NOMO-1 treated with DMSO at 0.1 percent for 48 hours (cell line): ENCODE data around the gene CASKIN1.

ENCODE experiments used
- DNase-seq: peaks from one replicate; lab custom pipeline; 2025; ENCODE audit not compliant: unreplicated experiment; lab: John Stamatoyannopoulos, UW

The CASKIN1 gene

DNA sequence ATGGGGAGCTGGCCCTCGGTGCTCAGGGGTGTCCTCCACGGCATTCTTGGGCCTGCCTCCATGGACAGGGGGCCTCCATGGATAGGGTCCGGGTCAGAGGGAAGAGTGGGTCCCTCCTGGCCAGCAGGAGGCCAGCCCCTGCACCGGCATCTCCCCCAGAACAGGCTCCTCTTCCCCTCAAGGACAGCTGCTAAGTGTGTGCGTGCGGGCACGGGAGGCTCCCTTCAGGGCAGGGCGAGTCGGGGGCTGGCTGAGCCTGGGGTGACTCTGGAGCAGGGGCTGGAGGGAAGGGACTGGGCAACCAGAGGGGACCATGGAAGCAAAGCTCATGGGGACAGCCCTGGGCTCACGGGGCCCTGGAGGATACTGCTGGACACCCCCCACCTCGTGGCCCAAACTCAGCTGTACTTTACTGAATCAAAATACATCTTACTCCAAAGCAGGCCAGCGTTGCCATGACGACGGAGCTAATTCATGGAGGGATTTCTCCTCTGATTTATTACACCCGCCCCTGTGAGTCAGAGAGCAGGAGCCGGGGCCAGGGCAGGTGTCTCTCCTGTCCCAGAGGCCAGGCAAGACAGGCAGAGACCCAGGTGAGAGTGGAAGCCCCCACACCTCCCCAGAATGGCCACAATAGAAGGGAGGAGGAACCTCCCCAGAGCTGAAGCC lies 2.1 kb downstream of the CASKIN1 start:
- DNase-seq, result no peak

GRCh38 chr16:2191446-2191706 lies 5.0 kb downstream of the CASKIN1 start:
- DNase-seq, result no peak

GRCh38 chr16:2190659-2191445 lies 5.6 kb downstream of the CASKIN1 start:
- no peak for DNase-seq

GRCh38 chr16:2190002-2190658 lies 6.3 kb downstream of the CASKIN1 start:
- no peak for DNase-seq

- DNase-seq, result no peak
Measured at GRCh38 chr16:2189252-2189893, 7.0 kb downstream of the CASKIN1 start.

GRCh38 chr16:2188395-2188794 lies 8.0 kb downstream of the CASKIN1 start:
- no peak for DNase-seq

DNA sequence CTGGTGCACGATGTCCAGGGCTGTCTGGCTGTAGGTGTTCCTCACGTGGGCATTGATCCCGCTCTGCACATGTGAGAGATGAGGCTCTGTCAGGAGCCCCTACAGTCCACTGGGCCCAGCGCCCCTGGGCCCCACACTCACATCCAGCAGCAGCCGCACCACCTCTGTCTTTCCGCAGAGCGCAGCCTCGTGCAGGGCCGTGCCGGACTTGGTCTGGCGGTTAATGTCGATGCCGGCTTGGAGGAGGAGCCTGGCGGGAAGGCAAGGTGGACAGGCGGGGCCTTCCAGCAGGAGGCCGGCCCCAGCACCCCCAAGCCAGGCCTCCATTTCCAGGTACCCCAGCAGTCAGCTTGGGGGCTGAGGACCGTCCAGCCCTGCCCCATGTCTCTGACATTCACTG lies 9.2 kb downstream of the CASKIN1 start:
- DNase-seq, result no peak

GRCh38 chr16:2186505-2186904 lies 9.9 kb downstream of the CASKIN1 start:
- DNase-seq, result no peak

DNA sequence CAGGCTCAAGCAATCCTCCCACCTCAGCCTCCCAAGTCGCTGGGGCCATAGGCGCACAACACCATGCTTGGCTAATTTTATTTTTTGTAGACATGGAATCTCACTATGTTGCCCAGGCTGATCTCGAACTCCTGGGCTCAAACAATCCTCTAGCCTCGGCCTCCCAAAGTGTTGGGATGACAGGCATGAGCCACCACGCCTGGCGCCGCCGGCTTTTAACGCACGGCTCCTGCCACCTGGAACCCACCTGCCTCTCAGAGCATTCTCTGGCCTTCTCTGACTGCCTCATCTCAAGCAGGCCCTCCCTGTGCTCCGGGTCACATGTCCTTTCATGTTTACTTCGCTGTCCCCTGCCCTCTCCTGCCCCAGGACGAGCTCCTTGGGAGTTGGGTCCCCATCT lies 10.3 kb downstream of the CASKIN1 start:
- no peak for DNase-seq

DNA sequence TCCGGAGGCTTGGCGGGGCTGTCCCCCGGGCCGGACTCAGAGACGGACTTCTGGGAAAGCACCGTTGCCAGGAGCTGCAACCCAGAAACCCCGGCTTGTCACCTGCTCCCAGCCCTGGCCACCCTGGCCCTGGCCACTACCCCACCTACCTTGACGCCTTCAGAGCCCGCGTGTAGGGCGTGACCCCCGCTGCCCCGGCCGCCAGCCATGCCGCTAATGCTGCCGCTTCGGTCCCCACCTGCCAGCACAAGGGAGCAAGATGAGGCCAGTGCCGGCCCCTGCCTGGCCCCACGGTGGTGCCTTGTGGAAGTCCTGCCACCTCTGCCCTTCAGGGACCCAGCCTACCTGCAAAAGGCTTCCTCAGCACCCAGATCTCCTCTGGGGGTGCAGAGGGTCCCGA lies 11.4 kb downstream of the CASKIN1 start:
- no peak for DNase-seq

DNA sequence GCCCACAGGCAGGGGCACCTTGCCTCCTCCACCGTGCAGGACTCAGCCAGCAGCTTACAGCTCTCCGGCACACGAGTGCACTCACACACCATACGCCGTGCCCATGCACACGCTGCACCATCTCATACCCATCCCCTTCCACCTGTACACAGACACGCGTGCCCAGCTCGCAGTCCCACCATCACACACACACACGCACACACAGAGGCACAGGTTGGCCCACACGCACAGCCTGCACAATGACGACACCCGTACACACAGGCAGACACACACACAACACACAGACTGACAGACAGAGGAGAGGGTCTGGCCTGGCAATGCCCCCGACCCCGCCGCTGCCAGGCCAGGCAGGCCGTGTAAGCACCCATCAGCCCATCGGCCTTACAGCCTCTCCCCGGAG lies 12.1 kb downstream of the CASKIN1 start:
- no peak for DNase-seq

DNA sequence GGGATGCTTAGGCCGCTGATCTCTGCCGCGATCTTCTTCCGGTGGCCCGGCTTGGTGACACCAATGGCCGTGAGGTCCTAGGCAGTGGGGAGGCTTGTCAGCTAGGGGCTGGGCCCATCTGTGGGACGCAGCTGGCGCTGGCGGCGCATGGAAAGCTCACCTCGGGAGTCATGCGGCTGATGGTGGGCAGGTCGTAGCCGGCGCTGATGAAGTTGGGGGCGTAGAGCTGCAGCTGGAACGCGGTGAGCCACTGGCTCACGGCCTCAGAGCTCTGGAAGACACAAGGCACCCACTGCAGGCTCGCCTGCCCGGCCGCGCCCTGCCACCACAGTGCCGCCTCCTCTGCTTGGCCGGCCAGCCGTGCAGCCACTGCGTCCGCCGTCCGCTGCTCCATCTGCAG lies 12.7 kb downstream of the CASKIN1 start:
- DNase-seq, result no peak

DNA sequence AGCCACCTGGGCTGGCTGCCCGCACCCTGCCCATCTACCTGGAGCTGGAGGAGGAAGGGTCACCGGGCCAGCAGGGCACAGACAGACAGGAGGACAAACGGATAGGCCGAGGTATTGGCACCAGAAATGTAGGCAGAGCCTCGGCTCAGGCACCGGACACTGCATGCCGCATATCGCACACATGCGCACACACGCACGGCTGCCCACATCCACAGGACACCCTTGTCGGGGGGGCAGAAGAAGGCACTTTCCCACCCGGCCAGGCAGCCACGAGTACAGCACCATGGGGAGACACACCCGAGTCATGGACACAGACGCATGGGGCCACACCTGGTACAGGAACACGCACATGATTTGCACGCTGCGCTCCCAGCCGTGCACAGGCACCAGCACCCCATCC lies 14.5 kb downstream of the CASKIN1 start:
- no peak for DNase-seq

GRCh38 chr16:2180962-2181923 lies 15.2 kb downstream of the CASKIN1 start:
- no peak for DNase-seq

DNA sequence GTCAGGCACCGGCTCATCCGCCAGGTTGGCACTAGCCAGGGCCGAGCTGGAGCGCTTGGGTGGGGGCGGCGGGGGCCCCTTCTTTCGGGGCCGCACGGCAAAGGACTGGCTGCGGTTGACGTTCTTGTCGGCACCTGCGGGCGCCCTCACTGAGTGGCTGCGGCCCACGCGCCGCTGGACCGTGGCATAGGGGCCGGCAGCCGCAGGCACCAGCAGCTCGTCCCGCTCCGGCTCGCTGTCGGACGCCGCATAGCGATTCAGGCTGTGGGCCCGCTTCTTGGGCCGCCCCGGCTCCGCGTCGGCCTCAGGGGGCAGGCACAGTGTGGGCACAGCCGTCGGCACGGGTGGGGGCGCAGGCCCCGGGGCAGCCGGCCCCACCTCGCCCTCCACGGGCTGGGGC lies 15.9 kb downstream of the CASKIN1 start:
- no peak for DNase-seq

DNA sequence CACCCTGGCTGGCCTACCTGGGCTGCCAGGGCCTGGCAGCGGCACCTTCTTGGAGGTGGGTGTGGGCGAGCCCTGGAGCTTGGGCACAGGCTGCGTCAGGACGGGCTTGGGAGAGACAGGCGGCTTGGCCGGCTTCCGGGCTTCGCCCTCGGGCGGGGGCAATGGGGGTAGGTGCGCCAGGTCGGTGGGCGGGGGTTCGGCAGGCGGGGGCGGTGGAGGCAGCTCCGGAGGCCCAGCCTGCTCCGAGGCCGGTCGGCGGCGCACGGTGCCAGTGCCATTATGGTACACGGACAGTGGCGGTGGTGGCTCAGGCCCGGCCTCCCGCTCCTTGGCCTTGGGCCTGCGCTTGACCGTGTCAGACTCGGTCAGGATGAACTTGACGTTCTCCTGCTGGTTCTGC lies 16.8 kb downstream of the CASKIN1 start:
- DNase-seq, result no peak

GRCh38 chr16:2179107-2179501 lies 17.3 kb downstream of the CASKIN1 start:
- no peak for DNase-seq

- no peak for DNase-seq
Measured at GRCh38 chr16:2178321-2179106, 17.9 kb downstream of the CASKIN1 start.

DNA sequence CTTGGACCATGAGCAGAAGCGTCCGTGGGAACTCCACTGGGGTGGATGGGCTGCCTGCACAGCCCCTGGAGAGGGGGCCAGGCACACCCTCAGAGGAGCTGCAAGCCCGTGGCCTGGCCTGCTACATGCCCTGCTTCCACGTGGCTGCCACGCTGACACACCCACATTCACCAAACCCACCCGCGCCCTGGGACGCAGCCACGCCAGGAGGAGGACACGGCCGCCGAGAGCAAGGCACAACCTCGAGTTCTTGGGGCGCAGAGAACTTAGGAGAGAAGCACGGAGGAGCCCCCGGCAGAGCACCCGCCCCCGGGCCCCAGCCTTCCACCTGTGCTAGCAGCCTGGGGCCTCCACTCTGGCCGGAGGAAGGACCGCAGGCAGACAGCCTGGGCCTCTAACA lies 18.8 kb downstream of the CASKIN1 start:
- no peak for DNase-seq

- DNase-seq, result no peak
Measured at GRCh38 chr16:2177101-2177500, 19.3 kb downstream of the CASKIN1 start.
